Measurements from ENCODE around the gene SUPT5H.

The SUPT5H gene

DNA sequence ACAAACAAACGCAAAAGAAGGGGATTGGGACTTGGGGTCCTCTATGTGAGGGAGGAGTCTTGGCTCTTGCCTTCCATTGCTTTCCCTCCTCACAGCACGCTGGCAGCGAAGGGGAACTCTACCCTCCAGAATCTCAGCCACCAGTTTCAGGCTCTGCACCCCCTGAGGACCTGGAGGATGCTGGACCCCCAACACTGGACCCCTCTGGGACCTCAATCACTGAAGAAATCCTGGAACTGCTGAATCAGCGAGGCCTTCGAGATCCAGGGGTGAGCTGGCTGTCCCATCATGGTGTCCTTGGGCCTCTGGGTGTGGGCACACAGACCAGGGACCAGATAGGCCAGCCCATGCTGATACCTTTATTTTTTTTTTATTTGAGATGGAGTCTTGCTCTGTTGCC lies 23.4 kb upstream of the SUPT5H start:
- DNase-seq (ENCODE audit: extremely low read depth, low read depth), result no peak
- TF ChIP-seq, protein P1, sequence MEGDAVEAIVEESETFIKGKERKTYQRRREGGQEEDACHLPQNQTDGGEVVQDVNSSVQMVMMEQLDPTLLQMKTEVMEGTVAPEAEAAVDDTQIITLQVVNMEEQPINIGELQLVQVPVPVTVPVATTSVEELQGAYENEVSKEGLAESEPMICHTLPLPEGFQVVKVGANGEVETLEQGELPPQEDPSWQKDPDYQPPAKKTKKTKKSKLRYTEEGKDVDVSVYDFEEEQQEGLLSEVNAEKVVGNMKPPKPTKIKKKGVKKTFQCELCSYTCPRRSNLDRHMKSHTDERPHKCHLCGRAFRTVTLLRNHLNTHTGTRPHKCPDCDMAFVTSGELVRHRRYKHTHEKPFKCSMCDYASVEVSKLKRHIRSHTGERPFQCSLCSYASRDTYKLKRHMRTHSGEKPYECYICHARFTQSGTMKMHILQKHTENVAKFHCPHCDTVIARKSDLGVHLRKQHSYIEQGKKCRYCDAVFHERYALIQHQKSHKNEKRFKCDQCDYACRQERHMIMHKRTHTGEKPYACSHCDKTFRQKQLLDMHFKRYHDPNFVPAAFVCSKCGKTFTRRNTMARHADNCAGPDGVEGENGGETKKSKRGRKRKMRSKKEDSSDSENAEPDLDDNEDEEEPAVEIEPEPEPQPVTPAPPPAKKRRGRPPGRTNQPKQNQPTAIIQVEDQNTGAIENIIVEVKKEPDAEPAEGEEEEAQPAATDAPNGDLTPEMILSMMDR (IDR thresholded peaks at IDR 0.05; ENCODE audit: low read depth, low read length), result no peak

DNA sequence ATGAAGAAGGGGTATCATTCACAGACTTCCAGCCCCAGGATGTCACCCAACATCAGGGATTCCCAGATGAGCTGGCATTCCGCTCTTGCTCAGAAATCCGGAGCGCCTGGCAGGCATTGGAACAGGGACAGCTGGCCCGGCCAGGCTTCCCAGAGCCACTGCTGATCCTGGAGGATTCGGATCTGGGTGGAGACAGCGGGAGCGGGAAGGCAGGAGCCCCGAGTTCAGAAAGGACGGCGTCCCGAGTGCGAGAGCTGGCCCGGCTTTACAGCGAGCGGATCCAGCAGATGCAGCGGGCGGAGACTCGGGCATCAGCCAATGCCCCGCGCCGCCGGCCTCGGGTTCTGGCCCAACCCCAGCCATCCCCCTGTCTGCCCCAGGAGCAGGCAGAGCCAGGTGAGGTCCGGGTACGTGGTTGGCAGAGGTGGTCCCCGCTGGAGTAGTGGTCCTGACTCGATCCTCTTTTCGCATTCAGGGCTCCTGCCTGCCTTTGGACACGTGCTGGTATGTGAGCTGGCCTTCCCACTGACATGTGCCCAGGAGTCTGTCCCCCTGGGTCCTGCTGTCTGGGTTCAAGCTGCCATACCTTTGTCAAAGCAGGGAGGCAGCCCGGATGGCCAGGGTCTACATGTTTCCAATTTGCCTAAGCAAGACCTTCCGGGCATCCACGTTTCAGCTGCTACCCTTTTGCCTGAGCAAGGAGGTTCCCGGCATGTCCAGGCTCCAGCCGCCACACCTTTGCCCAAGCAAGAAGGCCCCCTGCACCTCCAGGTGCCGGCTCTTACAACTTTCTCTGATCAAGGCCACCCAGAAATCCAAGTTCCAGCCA lies 21.9 kb upstream of the SUPT5H start:
- DNase-seq (ENCODE audit: extremely low read depth, low read depth), result no peak
- TF ChIP-seq, protein P1 (IDR thresholded peaks at IDR 0.05; ENCODE audit: low read depth, low read length), result no peak

DNA sequence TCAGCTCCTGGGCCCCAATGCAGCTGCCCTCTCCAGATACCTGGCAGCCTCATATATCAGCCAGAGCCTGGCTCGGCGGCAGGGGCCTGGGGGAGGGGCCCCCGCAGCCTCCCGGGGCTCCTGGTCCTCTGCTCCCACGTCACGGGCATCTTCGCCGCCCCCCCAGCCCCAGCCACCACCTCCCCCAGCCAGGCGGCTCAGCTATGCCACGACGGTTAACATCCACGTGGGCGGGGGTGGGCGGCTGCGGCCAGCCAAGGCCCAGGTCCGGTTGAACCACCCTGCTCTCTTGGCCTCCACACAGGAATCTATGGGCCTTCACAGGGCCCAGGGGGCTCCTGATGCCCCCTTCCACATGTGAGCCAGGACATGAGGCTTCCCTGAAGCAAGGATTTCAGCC lies 20.4 kb upstream of the SUPT5H start:
- TF ChIP-seq, protein P1 (IDR thresholded peaks at IDR 0.05; ENCODE audit: low read depth, low read length), result no peak
- no peak for DNase-seq (ENCODE audit: extremely low read depth, low read depth)

DNA sequence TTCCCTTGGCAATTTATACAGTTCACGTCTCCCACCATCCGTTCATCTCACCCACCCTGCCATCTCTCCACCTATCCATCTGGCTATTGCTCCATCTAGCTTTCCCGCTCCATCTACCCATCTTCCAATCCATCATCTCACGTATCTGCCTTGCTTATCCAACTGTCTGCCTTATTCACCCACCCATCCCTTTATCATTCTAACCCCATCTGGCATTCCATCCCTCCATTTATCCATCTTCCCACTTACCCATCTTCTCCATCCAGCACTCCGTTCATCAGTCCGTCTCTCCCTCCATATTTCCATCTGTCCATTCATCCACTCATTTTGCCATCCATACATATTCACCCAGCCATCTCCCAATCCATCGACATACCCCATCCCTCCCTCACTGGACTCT lies 19.6 kb upstream of the SUPT5H start:
- TF ChIP-seq, protein P1 (IDR thresholded peaks at IDR 0.05; ENCODE audit: low read depth, low read length), result no peak

DNA sequence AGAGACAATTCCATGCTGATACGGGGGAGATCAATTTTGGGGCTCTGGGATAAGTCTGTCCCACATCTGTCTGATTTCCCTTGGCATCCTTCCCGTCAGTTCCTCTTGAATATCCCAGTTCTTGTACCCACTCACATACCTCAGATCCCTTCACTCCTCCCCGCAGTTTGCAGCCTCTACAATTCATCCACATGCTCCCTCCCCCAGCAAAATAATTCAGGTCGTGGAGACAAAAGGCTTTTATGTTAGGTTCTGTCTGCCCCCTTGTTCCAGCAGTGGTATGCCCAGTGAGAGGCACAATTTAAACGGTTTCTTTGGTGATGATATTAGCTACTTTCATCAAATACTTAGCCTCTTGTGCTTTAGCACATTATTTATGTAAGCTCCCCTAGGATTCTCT lies 19.2 kb upstream of the SUPT5H start:
- TF ChIP-seq, protein P1 (IDR thresholded peaks at IDR 0.05; ENCODE audit: low read depth, low read length), result no peak
- DNase-seq (ENCODE audit: extremely low read depth, low read depth), result no peak

More for the DNA sequence above, 19.6 kb upstream of the SUPT5H start:
- DNase-seq (ENCODE audit: extremely low read depth, low read depth), result no peak

DNA sequence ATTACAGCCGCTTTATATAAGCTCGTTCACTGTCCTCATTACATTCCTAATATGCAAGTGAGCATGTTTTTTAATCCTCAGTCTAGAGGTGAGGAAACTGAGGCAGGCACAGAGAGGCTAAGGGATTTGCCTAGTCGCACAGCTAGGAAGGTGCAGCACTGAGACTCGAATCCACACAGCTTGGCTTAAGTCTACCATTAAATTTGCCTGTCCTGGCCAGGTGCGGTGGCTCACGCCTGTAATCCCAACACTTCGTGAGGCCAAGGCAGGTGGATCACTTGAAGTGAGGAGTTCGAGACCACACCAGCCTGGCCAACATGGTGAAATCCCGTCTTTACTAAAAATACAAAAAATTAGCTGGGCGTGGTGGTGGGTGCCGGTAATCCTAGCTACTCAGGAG lies 17.7 kb upstream of the SUPT5H start:
- TF ChIP-seq, protein P1 (IDR thresholded peaks at IDR 0.05; ENCODE audit: low read depth, low read length), result no peak
- DNase-seq (ENCODE audit: extremely low read depth, low read depth), result no peak

DNA sequence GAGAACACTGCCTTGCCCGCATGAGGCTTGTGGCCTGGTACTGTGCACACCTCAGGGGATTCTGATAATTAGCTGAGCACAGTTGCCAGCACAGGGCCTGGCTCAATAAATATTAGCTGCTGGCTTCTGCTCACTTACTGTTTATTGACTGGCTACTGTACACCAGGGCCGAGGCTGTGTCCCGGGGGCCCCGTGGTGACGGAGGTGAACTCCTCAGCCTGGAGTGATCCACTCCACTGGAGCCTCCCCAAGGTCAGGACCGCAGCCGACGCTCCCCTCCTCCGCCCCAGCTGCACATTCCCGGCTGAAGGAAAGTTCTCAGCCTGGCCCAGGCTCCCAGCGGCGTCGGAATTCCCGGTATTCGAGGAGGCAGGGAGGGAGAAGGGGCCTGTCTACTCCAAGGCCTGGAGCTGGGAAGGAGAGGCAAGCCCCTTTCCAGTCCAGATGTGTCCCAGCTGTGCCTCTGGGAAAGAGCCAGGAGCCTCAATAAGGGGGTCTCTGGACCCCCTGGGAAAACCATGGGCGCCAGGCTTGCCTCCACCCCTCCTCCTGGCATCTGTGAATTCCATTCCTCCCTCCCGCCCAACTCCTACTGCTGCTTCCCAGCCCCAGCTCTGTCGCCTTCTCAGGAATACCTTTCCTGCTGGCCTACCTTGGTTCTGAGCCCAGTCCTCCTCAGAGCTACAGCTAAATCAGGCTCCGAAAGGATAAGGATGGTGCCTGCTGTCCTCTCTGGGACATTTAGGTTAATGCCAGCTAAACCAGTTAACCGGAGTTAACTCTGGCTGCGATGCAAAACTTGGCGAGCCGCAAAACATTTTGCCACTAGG lies 16.9 kb upstream of the SUPT5H start:
- TF ChIP-seq, protein P1 (IDR thresholded peaks at IDR 0.05; ENCODE audit: low read depth, low read length), result no peak
- no peak for DNase-seq (ENCODE audit: extremely low read depth, low read depth)
